Activated CD4-positive, alpha-beta T cell treated with anti-CD3 and anti-CD28 coated beads, Interleukin-2, Interleukin-6, amounts not matched to agents 100 ng/mL and 50 ng/mL, durations not matched to agents 16 hours and 8 hours (primary cell): ENCODE measurements around the gene COX11.

ENCODE experiments used
- DNase-seq: peaks from one replicate; pipeline ENCODE4 v3.0.0-alpha.2; 2020

The COX11 gene

GRCh38 chr17:54956791-54957190 is 11.7 kb downstream of the COX11 start:
- no peak for DNase-seq

- DNase-seq = no peak
Measured at GRCh38 chr17:54951286-54951685, 17.2 kb downstream of the COX11 start.

- no peak for DNase-seq
Measured at GRCh38 chr17:54950116-54950515, 18.3 kb downstream of the COX11 start.

GRCh38 chr17:54948380-54948779 is 20.1 kb downstream of the COX11 start:
- DNase-seq = no peak

- no peak for DNase-seq
Measured at GRCh38 chr17:54947396-54947795, 21.1 kb downstream of the COX11 start.

- DNase-seq = no peak
Measured at GRCh38 chr17:54945671-54946070, 22.8 kb downstream of the COX11 start.

- DNase-seq = no peak
Measured at GRCh38 chr17:54945231-54945630, 23.2 kb downstream of the COX11 start.

GRCh38 chr17:54944796-54945195 is 23.7 kb downstream of the COX11 start:
- no peak for DNase-seq

GRCh38 chr17:54941285-54941684 is 27.2 kb downstream of the COX11 start:
- DNase-seq = no peak

- DNase-seq = no peak
Measured at GRCh38 chr17:54937426-54937825, 31.0 kb downstream of the COX11 start.

- no peak for DNase-seq
Measured at GRCh38 chr17:54937018-54937417, 31.4 kb downstream of the COX11 start.

GRCh38 chr17:54935471-54935870 is 33.0 kb downstream of the COX11 start:
- no peak for DNase-seq

GRCh38 chr17:54933921-54934320 is 34.5 kb downstream of the COX11 start:
- no peak for DNase-seq

- DNase-seq = no peak
Measured at GRCh38 chr17:54932711-54933110, 35.7 kb downstream of the COX11 start.

GRCh38 chr17:54927525-54927924 is 40.9 kb downstream of the COX11 start:
- DNase-seq = no peak

- no peak for DNase-seq
Measured at GRCh38 chr17:54924405-54924804, 44.0 kb downstream of the COX11 start.

GRCh38 chr17:54920819-54921218 is 47.6 kb downstream of the COX11 start:
- DNase-seq = no peak

- DNase-seq = no peak
Measured at GRCh38 chr17:54919425-54919824, 49.0 kb downstream of the COX11 start.

GRCh38 chr17:54916721-54917120 is 51.7 kb downstream of the COX11 start:
- no peak for DNase-seq
